Upper lobe of left lung (tissue), 6 donors: ENCODE results near the gene SEMA3G. TPM values are rescaled to one million over a fixed set of nuclear protein-coding genes. Genes with fewer than 3 reads are reported as not detected.

Source experiments
- ATAC-seq, 2 donors: fragments of 200-7000 bp; cut with Tn5 transposase; one replicate each; pipeline ENCODE4 v1.9.1; 2022; ENCODE audit warnings: mild to moderate bottlenecking in 2 of 2, moderate library complexity in 2 of 2; ENCODE audit not compliant: low FRiP score in 2 of 2
- DNase-seq, 2 donors: peaks; one replicate each; pipeline ENCODE4 v3.0.0-alpha.2; 2019 to 2020
- H3K27ac ChIP-seq, 4 donors: fragments of 200-600 bp; sonication (generic); one replicate each; pipeline ENCODE4 v1.5.1; 2016 to 2019
- H3K27me3 ChIP-seq, 4 donors: fragments of 200-600 bp; sonication (generic); one replicate each; pipeline ENCODE4 v1.5.1; 2017 to 2019
- H3K36me3 ChIP-seq, 4 donors: fragments of 200-600 bp; sonication (generic); one replicate each; pipeline ENCODE4 v1.5.1; 2016 to 2019
- H3K4me1 ChIP-seq, 4 donors: fragments of 200-600 bp; sonication (generic); one replicate each; pipeline ENCODE4 v1.5.1; 2018 to 2019
- H3K4me3 ChIP-seq, 4 donors: fragments of 200-600 bp; sonication (generic); one replicate each; pipeline ENCODE4 v1.5.1; 2017 to 2019; ENCODE audit warnings: mild to moderate bottlenecking in 2 of 4, moderate library complexity in 1 of 4
- H3K9me3 ChIP-seq, 4 donors: fragments of 200-600 bp; sonication (generic); one replicate each; pipeline ENCODE4 v1.5.1; 2018 to 2019
- EP300 ChIP-seq, 4 donors: sonication (generic); formaldehyde crosslinking; IDR thresholded peaks; one replicate each; pipeline ENCODE4 v1.5.1; 2017; ENCODE audit warnings: antibody characterized with exemption in 4 of 4, control low read depth in 2 of 4
- POLR2A ChIP-seq, 4 donors: fragments of 450-650 bp; IDR thresholded peaks; one replicate each; pipeline ENCODE4 v1.5.1; 2016 to 2017; ENCODE audit warnings: antibody characterized with exemption in 4 of 4, mild to moderate bottlenecking in 2 of 4
- POLR2AphosphoS5 ChIP-seq, 2 donors: sonication (generic); formaldehyde crosslinking; IDR thresholded peaks; one replicate each; pipeline ENCODE4 v1.5.1; 2017; ENCODE audit warnings: antibody characterized with exemption in 2 of 2
- WGBS, 2 donors: methylation state at CpG; one replicate each; pipeline ENCODE4 v1.1.5; 2017 to 2018; 5-methylcytosine and 5-hydroxymethylcytosine counted together
- total RNA-seq, 6 donors: library from RNA; depleted of rRNA in 4 of 6; stranded (reverse); fragments of >200 nt in 4 of 6; gene quantifications; one replicate each; pipeline versions ENCODE4 v1.1.0 to v1.2.1, GENCODE V29; 2016 to 2021
- TF ChIP-seq, protein P1 (sequence below), 6 experiments: fragments of 450-650 bp in 4 of 6; fragments of 200-600 bp in 2 of 6; sonication (generic) in 2 of 6; IDR thresholded peaks; one replicate each; pipeline ENCODE4 v1.5.1; 2016 to 2019; ENCODE audit warnings: antibody characterized with exemption in 6 of 6
- donor health status: DM: no; HTN: no; CAD: no; lungs with moderate emphysema.
- donor health status: DM: no; HTN: yes; CAD: no; lungs with severe emphysema.

SEMA3G gene
- total RNA-seq, 6 donors from 2014 or later = 5.1 to 69.0 (median 20.7) TPM

DNA sequence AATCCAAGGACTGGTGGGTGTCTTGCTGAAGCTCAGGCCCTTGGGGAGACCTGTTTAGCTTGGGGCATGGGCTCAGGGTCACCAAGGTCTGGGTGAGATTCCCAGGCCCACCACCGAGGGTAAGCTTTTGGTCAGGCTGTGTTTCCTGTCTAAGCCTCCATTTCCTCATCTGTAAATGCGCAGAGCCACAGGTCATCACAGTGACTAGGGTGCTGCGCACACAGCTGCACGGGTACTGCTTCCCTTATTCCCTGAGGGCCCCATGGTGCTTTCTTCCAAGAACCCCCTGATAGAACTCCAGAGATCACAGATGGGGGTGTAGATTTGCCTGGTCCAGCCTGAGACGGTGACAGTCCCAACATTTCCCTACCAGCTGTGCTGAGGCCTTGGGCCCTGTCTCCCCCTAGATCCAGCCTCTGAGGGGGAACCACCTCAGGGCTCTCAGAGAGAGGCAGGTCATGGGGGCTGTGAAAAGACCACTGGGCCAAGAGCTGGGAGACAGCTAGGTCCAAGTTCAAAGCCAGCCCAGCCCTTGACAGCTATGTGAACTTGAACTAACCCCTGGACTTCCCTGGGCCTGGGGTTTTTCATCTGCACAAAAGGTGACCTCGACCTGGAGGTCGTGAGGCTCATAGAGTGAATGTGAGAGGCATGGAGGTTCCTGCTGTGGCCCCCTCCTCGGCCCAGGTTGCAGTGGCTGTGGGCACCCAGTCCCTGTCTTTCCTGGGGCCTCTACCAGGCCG lies 60.7 kb downstream of the SEMA3G start:
- H3K36me3 ChIP-seq = peaks cover 0 to 10% (median 7%) of the 10 kb centered on the region in 4 donors
- no peak overlapping the region for H3K27ac ChIP-seq
- H3K4me3 ChIP-seq = no peak overlapping the region
- H3K4me1 ChIP-seq = no peaks in the 10 kb centered on the region
- no peaks in the 10 kb centered on the region for H3K9me3 ChIP-seq
- ATAC-seq (no peak), DNase-seq (no peak)
- H3K27me3 ChIP-seq = no peaks in the 10 kb centered on the region
- TF ChIP-seq, protein P1, sequence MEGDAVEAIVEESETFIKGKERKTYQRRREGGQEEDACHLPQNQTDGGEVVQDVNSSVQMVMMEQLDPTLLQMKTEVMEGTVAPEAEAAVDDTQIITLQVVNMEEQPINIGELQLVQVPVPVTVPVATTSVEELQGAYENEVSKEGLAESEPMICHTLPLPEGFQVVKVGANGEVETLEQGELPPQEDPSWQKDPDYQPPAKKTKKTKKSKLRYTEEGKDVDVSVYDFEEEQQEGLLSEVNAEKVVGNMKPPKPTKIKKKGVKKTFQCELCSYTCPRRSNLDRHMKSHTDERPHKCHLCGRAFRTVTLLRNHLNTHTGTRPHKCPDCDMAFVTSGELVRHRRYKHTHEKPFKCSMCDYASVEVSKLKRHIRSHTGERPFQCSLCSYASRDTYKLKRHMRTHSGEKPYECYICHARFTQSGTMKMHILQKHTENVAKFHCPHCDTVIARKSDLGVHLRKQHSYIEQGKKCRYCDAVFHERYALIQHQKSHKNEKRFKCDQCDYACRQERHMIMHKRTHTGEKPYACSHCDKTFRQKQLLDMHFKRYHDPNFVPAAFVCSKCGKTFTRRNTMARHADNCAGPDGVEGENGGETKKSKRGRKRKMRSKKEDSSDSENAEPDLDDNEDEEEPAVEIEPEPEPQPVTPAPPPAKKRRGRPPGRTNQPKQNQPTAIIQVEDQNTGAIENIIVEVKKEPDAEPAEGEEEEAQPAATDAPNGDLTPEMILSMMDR (IDR thresholded peaks at IDR 0.05) = no peak
- no peak for TF ChIP-seq POLR2AphosphoS5 (IDR thresholded peaks at IDR 0.05)
- WGBS, 2 donors = 79 to 80% methylated on average over 3 to 9 of the region's 9 CpGs

GRCh38 chr3:52383446-52383845 lies 61.5 kb downstream of the SEMA3G start:
- 99% methylated on average over 14 of the region's 14 CpGs; no CpG with 5 or more reads in 1 of the 2 donors for WGBS, 2 donors
- DNase-seq = no peak

More at GRCh38 chr3:52383446-52383845, 61.5 kb downstream of the SEMA3G start:
- no peak for ATAC-seq
- no peaks in the 10 kb centered on the region for H3K4me1 ChIP-seq
- no peaks in the 10 kb centered on the region for H3K27me3 ChIP-seq
- H3K9me3 ChIP-seq = no peaks in the 10 kb centered on the region
- H3K36me3 ChIP-seq = peaks cover 0 to 5% (median 4%) of the 10 kb centered on the region in 4 donors
- H3K27ac ChIP-seq = no peak overlapping the region
- no peak overlapping the region for H3K4me3 ChIP-seq
- TF ChIP-seq, protein P1 (IDR thresholded peaks at IDR 0.05) = no peak
- TF ChIP-seq POLR2AphosphoS5 (IDR thresholded peaks at IDR 0.05) = no peak
- TF ChIP-seq EP300 (IDR thresholded peaks at IDR 0.05) = no peak
- no peak for TF ChIP-seq POLR2A (IDR thresholded peaks at IDR 0.05)

Other genes with a start within 250 kb of the SEMA3G start
- 10 to 100 TPM; 53.2 to 97.3 (median 74.0) TPM for gene ALAS1, start 246.9 kb downstream of the SEMA3G start, total RNA-seq
- 1 to 10 TPM in 1 of 6 donors, under 1 TPM in 1, not detected in 4; 0.29 to 1.1 TPM for gene TLR9, start 219.5 kb downstream of the SEMA3G start, total RNA-seq
- gene TWF2, start 205.9 kb downstream of the SEMA3G start, total RNA-seq = 10 to 100 TPM; 31.9 to 83.5 (median 66.6) TPM
- 10 to 100 TPM; 18.7 to 68.1 (median 47.8) TPM for gene PPM1M, start 199.3 kb downstream of the SEMA3G start, total RNA-seq
- gene WDR82, start 166.5 kb downstream of the SEMA3G start, total RNA-seq = 10 to 100 TPM; 23.0 to 63.6 (median 46.8) TPM
- 10 to 100 TPM in 5 of 6 donors, 1 to 10 TPM in 1; 5.5 to 21.0 (median 15.8) TPM for gene GLYCTK, start 157.3 kb downstream of the SEMA3G start, total RNA-seq
- gene DNAH1, start 128.8 kb downstream of the SEMA3G start, total RNA-seq = 10 to 100 TPM; 10.8 to 67.1 (median 22.4) TPM
- 10 to 100 TPM; 58.0 to 90.1 (median 75.1) TPM for gene BAP1, start 35.1 kb downstream of the SEMA3G start, total RNA-seq
- gene PHF7, start 34.4 kb downstream of the SEMA3G start, total RNA-seq = 10 to 100 TPM in 3 of 6 donors, 1 to 10 TPM in 3; 5.6 to 14.8 (median 10.0) TPM
- gene TNNC1, start 8.9 kb upstream of the SEMA3G start, total RNA-seq = 100 to 1,000 TPM in 4 of 6 donors, 10 to 100 TPM in 2; 28.3 to 196 (median 122) TPM
- gene NISCH, start 10.5 kb upstream of the SEMA3G start, total RNA-seq = 100 to 1,000 TPM in 2 of 6 donors, 10 to 100 TPM in 4; 60.7 to 288 (median 83.0) TPM
- gene STAB1, start 50.2 kb upstream of the SEMA3G start, total RNA-seq = 100 to 1,000 TPM in 4 of 6 donors, 10 to 100 TPM in 2; 42.9 to 259 (median 125) TPM
- 100 to 1,000 TPM in 1 of 6 donors, 10 to 100 TPM in 5; 27.3 to 113 (median 46.2) TPM for gene NT5DC2, start 88.8 kb upstream of the SEMA3G start, total RNA-seq
- gene UQCC5, start 91.5 kb upstream of the SEMA3G start, total RNA-seq = 10 to 100 TPM in 2 of 6 donors, 1 to 10 TPM in 4; 2.0 to 43.0 (median 3.0) TPM
- 100 to 1,000 TPM in 1 of 6 donors, 10 to 100 TPM in 5; 60.9 to 151 (median 81.6) TPM for gene PBRM1, start 240.8 kb upstream of the SEMA3G start, total RNA-seq
- gene GNL3, start 240.9 kb upstream of the SEMA3G start, total RNA-seq = 10 to 100 TPM; 12.0 to 93.3 (median 44.1) TPM